Measurements from ENCODE around the gene PTPRG. TPM values are rescaled to one million over a fixed set of nuclear protein-coding genes. Genes with fewer than 3 reads are reported as not detected.

PTPRG gene
- polyA plus RNA-seq, 1 donor (not counting 4 experiments of a cell fraction or from before 2014, with no cell fraction given): 12.1 TPM

GRCh38 chr3:61861410-61861809 is 300.0 kb downstream of the PTPRG start:
- DNase-seq (ENCODE audit: low read depth, low spot score) (no peak), FAIRE-seq (no peak)
- dilution Hi-C loops (cut with MboI; ENCODE audit: extremely low pct_ligation_motif_present, low sequenced_read_pairs): no loop called here
- no peaks in the 10 kb centered on the region for H3K79me2 ChIP-seq (ENCODE audit: control insufficient read depth, insufficient read depth, low read length)
- no peaks in the 10 kb centered on the region for H3K9me3 ChIP-seq (ENCODE audit: control insufficient read depth, low read depth, low read length)
- H3K9ac ChIP-seq (ENCODE audit: control insufficient read depth, extremely low read depth, insufficient read depth, low read length): no peak overlapping the region
- no peaks in the 10 kb centered on the region for H3K9me1 ChIP-seq (ENCODE audit: control insufficient read depth, extremely low read depth, insufficient read depth, low read length)
- H3K4me1 ChIP-seq (ENCODE audit: control insufficient read depth, extremely low read depth, insufficient read depth, low read length): peaks cover 2% of the 10 kb centered on the region
- H3K27ac ChIP-seq (ENCODE audit: control insufficient read depth, insufficient read depth, low read length): no peak overlapping the region
- no peak overlapping the region for H3K4me3 ChIP-seq (ENCODE audit: control insufficient read depth in 2 of 3, extremely low read depth in 1 of 3, insufficient read depth in 2 of 3, low read depth in 1 of 3, low read length in 3 of 3)
- no peak overlapping the region for H2AFZ ChIP-seq (ENCODE audit: control insufficient read depth, low read length)
- H3K27me3 ChIP-seq (ENCODE audit: control insufficient read depth, extremely low read depth, insufficient read depth, low read length): no peaks in the 10 kb centered on the region
- no peaks in the 10 kb centered on the region for H3K36me3 ChIP-seq (ENCODE audit: control insufficient read depth in 2 of 2, extremely low read depth in 1 of 2, insufficient read depth in 2 of 2, low read length in 2 of 2)
- H4K20me1 ChIP-seq (ENCODE audit: control insufficient read depth, extremely low read depth, insufficient read depth, low read length): no peaks in the 10 kb centered on the region
- no peak for TF ChIP-seq EZH2 (IDR thresholded peaks at IDR 0.05; ENCODE audit: low read length)
- TF ChIP-seq, protein P1, sequence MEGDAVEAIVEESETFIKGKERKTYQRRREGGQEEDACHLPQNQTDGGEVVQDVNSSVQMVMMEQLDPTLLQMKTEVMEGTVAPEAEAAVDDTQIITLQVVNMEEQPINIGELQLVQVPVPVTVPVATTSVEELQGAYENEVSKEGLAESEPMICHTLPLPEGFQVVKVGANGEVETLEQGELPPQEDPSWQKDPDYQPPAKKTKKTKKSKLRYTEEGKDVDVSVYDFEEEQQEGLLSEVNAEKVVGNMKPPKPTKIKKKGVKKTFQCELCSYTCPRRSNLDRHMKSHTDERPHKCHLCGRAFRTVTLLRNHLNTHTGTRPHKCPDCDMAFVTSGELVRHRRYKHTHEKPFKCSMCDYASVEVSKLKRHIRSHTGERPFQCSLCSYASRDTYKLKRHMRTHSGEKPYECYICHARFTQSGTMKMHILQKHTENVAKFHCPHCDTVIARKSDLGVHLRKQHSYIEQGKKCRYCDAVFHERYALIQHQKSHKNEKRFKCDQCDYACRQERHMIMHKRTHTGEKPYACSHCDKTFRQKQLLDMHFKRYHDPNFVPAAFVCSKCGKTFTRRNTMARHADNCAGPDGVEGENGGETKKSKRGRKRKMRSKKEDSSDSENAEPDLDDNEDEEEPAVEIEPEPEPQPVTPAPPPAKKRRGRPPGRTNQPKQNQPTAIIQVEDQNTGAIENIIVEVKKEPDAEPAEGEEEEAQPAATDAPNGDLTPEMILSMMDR (optimal IDR thresholded peaks at IDR 0.05 in 1 of 3, IDR thresholded peaks at IDR 0.05 in 1 of 3, conservative IDR thresholded peaks at IDR 0.05 in 1 of 3; ENCODE audit: extremely low read depth in 1 of 3, insufficient read depth in 2 of 3, low read length in 3 of 3): no peak
- H3K4me2 ChIP-seq (ENCODE audit: control insufficient read depth, extremely low read depth, insufficient read depth, low read depth, low read length): no peak overlapping the region

DNA sequence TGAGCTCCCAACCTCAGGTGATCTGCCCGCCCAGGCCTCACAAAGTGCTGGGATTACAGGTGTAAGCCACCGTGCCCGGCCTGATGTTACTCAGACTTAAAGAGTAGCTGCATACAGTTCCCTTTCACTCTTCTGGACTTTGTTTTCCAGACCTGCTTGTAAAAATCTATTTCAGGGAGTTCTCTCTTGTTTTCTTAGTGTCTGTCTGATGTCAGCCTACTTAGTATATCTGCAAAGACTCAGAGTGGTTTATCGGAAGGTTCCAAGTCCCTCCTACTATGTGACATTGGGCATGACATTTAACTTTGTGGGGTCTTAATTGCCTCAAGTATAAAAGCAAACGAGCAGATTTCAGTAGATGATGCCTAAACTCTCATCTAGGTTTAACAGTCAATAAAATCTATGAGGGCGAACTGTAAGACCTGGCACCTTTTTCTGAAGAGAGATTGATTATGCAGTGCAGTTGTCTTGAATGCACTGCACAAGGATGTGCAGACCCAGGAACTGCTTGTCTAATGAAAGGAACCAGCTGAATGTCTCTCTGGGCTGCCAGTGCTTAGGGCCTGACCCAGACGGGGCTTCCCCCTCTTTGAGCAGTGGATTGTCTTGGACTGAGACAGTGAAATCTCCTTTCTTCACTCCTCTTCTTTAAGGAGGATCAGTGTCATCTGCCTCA is 301.4 kb downstream of the PTPRG start:
- no peaks in the 10 kb centered on the region for H4K20me1 ChIP-seq (ENCODE audit: control insufficient read depth, extremely low read depth, insufficient read depth, low read length)
- no peaks in the 10 kb centered on the region for H3K79me2 ChIP-seq (ENCODE audit: control insufficient read depth, insufficient read depth, low read length)
- no peak overlapping the region for H3K4me3 ChIP-seq (ENCODE audit: control insufficient read depth in 2 of 3, extremely low read depth in 1 of 3, insufficient read depth in 2 of 3, low read depth in 1 of 3, low read length in 3 of 3)
- no peaks in the 10 kb centered on the region for H3K36me3 ChIP-seq (ENCODE audit: control insufficient read depth in 2 of 2, extremely low read depth in 1 of 2, insufficient read depth in 2 of 2, low read length in 2 of 2)
- TF ChIP-seq, protein P1 (optimal IDR thresholded peaks at IDR 0.05 in 1 of 3, IDR thresholded peaks at IDR 0.05 in 1 of 3, conservative IDR thresholded peaks at IDR 0.05 in 1 of 3; ENCODE audit: extremely low read depth in 1 of 3, insufficient read depth in 2 of 3, low read length in 3 of 3): no peak
- no peak for TF ChIP-seq EZH2 (IDR thresholded peaks at IDR 0.05; ENCODE audit: low read length)
- no peak overlapping the region for H3K9ac ChIP-seq (ENCODE audit: control insufficient read depth, extremely low read depth, insufficient read depth, low read length)
- dilution Hi-C loops (cut with MboI; ENCODE audit: extremely low pct_ligation_motif_present, low sequenced_read_pairs): no loop called here
- H3K27me3 ChIP-seq (ENCODE audit: control insufficient read depth, extremely low read depth, insufficient read depth, low read length): no peaks in the 10 kb centered on the region
- no peaks in the 10 kb centered on the region for H3K9me3 ChIP-seq (ENCODE audit: control insufficient read depth, low read depth, low read length)
- H2AFZ ChIP-seq (ENCODE audit: control insufficient read depth, low read length): no peak overlapping the region
- no peaks in the 10 kb centered on the region for H3K9me1 ChIP-seq (ENCODE audit: control insufficient read depth, extremely low read depth, insufficient read depth, low read length)
- peaks cover 2% of the 10 kb centered on the region for H3K4me1 ChIP-seq (ENCODE audit: control insufficient read depth, extremely low read depth, insufficient read depth, low read length)
- no peak for DNase-seq (ENCODE audit: low read depth, low spot score)
- no peak overlapping the region for H3K27ac ChIP-seq (ENCODE audit: control insufficient read depth, insufficient read depth, low read length)
- FAIRE-seq: no peak
- H3K4me2 ChIP-seq (ENCODE audit: control insufficient read depth, extremely low read depth, insufficient read depth, low read depth, low read length): no peak overlapping the region

Data from keratinocyte (primary cell).